PC-3 (cell line): Measurements from ENCODE around the gene DOCK1.

Experiments
- EZH2 ChIP-seq: fragments of 300-600 bp; sonication (generic); IDR thresholded peaks from one replicate; pipeline ENCODE4 v1.6.1; 2017; ENCODE audit warnings: antibody characterized with exemption, mild to moderate bottlenecking, low read length; ENCODE audit not compliant: unreplicated experiment
- EZH2phosphoT487 ChIP-seq: fragments of 300-600 bp; sonication (generic); IDR thresholded peaks from 2 replicates; pipeline ENCODE4 v1.6.1; 2018; ENCODE audit warnings: mild to moderate bottlenecking, antibody characterized with exemption, low read length, borderline replicate concordance
- TF ChIP-seq, protein P1 (sequence below): fragments of 300-600 bp; sonication (generic); conservative IDR thresholded peaks from 2 replicates; pipeline ENCODE4 v1.5.1; 2017; ENCODE audit warnings: antibody characterized with exemption, low read depth, mild to moderate bottlenecking, low read length

DNA sequence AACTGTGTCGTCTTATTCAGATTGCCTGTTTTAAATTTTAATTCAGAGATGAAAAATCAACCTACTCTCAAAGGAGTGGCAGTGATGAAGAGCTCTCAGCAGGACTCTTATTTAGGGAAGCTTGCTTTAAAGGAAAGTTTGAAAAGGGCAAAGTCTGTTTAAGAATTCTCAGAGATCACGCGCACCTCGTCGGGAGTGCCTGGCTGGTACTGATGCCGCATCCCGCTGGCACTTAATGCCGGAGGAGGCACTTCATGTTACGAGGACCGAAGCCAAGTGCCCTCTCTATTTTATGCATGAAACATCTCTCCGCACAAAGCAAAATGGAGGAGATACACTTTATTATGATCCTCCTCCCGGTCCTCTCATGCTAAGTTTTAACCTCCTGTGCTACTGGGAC, 362.2 kb downstream of the DOCK1 start:
- TF ChIP-seq, protein P1, sequence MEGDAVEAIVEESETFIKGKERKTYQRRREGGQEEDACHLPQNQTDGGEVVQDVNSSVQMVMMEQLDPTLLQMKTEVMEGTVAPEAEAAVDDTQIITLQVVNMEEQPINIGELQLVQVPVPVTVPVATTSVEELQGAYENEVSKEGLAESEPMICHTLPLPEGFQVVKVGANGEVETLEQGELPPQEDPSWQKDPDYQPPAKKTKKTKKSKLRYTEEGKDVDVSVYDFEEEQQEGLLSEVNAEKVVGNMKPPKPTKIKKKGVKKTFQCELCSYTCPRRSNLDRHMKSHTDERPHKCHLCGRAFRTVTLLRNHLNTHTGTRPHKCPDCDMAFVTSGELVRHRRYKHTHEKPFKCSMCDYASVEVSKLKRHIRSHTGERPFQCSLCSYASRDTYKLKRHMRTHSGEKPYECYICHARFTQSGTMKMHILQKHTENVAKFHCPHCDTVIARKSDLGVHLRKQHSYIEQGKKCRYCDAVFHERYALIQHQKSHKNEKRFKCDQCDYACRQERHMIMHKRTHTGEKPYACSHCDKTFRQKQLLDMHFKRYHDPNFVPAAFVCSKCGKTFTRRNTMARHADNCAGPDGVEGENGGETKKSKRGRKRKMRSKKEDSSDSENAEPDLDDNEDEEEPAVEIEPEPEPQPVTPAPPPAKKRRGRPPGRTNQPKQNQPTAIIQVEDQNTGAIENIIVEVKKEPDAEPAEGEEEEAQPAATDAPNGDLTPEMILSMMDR: no peak
- TF ChIP-seq EZH2phosphoT487: no peak
- TF ChIP-seq EZH2: no peak
